HepG2 (cell line): ENCODE measurements around the gene NRL. TPM values are rescaled to one million over a fixed set of nuclear protein-coding genes. Genes with fewer than 3 reads are reported as not detected.
A peak's percentile ranks its signal among the peaks of the same experiment; 100 is the strongest.

Experiments
- FUBP1 ChIP-seq: sonication (generic); formaldehyde crosslinking; IDR thresholded peaks from 2 replicates; pipeline ENCODE4 v1.5.1; 2020; ENCODE audit warnings: missing genetic modification reagents, mild to moderate bottlenecking, borderline replicate concordance
- GATAD2A ChIP-seq: IDR thresholded peaks from 2 replicates; pipeline ENCODE4 v1.6.1; 2016
- MLXIP ChIP-seq: sonication (generic); formaldehyde crosslinking; IDR thresholded peaks from 2 replicates; pipeline ENCODE4 v1.9.0; 2021; ENCODE audit warnings: missing genetic modification reagents, borderline replicate concordance
- NAIF1 ChIP-seq: sonication (generic); formaldehyde crosslinking; IDR thresholded peaks from 2 replicates; pipeline ENCODE4 v1.5.0; 2020; ENCODE audit warnings: mild to moderate bottlenecking, missing genetic modification reagents, borderline replicate concordance
- NKX3-1 ChIP-seq: sonication (generic); formaldehyde crosslinking; IDR thresholded peaks from 2 replicates; pipeline ENCODE4 v1.5.0; 2020; ENCODE audit warnings: missing genetic modification reagents
- PCBP1 ChIP-seq: fragments of 200-400 bp; formaldehyde crosslinking; IDR thresholded peaks from 2 replicates; pipeline ENCODE4 v1.6.1; 2017; ENCODE audit warnings: mild to moderate bottlenecking, low read depth, low read length, borderline replicate concordance
- PRMT3 ChIP-seq: sonication (generic); formaldehyde crosslinking; IDR thresholded peaks from 2 replicates; pipeline ENCODE4 v1.8.1; 2022; ENCODE audit warnings: low read depth, mild to moderate bottlenecking, moderate library complexity, missing genetic modification reagents, borderline replicate concordance
- RBM22 ChIP-seq: fragments of 200-400 bp; formaldehyde crosslinking; optimal IDR thresholded peaks from 2 replicates; pipeline ENCODE3; 2017; ENCODE audit warnings: mild to moderate bottlenecking, low read length, moderate library complexity
- SRSF9 ChIP-seq: fragments of 200-400 bp; formaldehyde crosslinking; IDR thresholded peaks from 2 replicates; pipeline ENCODE4 v1.6.1; 2018; ENCODE audit warnings: borderline replicate concordance, mild to moderate bottlenecking, low read depth, low read length; ENCODE audit not compliant: insufficient read depth, poor library complexity, severe bottlenecking
- ZBTB44 ChIP-seq: sonication (generic); formaldehyde crosslinking; IDR thresholded peaks from 2 replicates; pipeline ENCODE4 v1.4.0; 2020; ENCODE audit warnings: missing genetic modification reagents
- ZBTB49 ChIP-seq: sonication (generic); formaldehyde crosslinking; IDR thresholded peaks from 2 replicates; pipeline ENCODE4 v1.4.0; 2020; ENCODE audit warnings: missing genetic modification reagents, borderline replicate concordance
- ZFX ChIP-seq: sonication (generic); formaldehyde crosslinking; IDR thresholded peaks from 2 replicates; pipeline ENCODE4 v1.4.0; 2020; ENCODE audit warnings: mild to moderate bottlenecking, low read depth, missing genetic modification reagents, moderate library complexity
- ZNF207 ChIP-seq: fragments of 450-650 bp; IDR thresholded peaks from 2 replicates; pipeline ENCODE4 v1.6.1; 2016; ENCODE audit warnings: antibody characterized with exemption, borderline replicate concordance
- ZNF24 ChIP-seq: fragments of 450-650 bp; IDR thresholded peaks from 2 replicates; pipeline ENCODE4 v1.6.1; 2017; ENCODE audit warnings: antibody characterized with exemption, mild to moderate bottlenecking
- ZNF281 ChIP-seq: sonication (generic); formaldehyde crosslinking; IDR thresholded peaks from 2 replicates; pipeline ENCODE4 v1.4.0; 2020; ENCODE audit warnings: missing genetic modification reagents, borderline replicate concordance
- ZNF589 ChIP-seq: sonication (generic); formaldehyde crosslinking; conservative IDR thresholded peaks from 2 replicates; pipeline ENCODE4 v1.8.0; 2022; ENCODE audit warnings: mild to moderate bottlenecking, moderate library complexity, missing genetic modification reagents
- polyA plus RNA-seq, 8 experiments: library from polyadenylated mRNA; depleted of rRNA in 3 of 8; stranded (reverse) in 7 of 8; unstranded in 1 of 8; fragments of >200 nt; fragmentation: Illumina TruSeq in 4 of 8; extraction: Trizol in 4 of 8; gene quantifications; 2 replicates each; pipeline versions ENCODE4 v1.2.1 to v1.2.3, GENCODE V29; 2011 to 2016; ENCODE audit warnings: low read depth in 4 of 8, missing spikeins in 1 of 8, mixed read lengths in 1 of 8; ENCODE audit not compliant: insufficient read depth in 1 of 8
- total RNA-seq, 5 experiments: library from RNA; depleted of rRNA; stranded (reverse); fragments of >200 nt; fragmentation: Illumina TruSeq; extraction: Trizol; gene quantifications; 2 replicates each; pipeline ENCODE4 v1.2.3, GENCODE V29; 2016; ENCODE audit warnings: low read depth in 1 of 5

NRL gene
- total and polyA plus RNA-seq, 2 of the 13 experiments (the other 11 are each of a cell fraction or from before 2014, with no cell fraction given): 2.5 to 4.7 TPM

GRCh38 chr14:24113801-24114531 is 783 bp downstream of the NRL start (continued):
- TF ChIP-seq FUBP1 (CRISPR knock-in tag) (peak; percentile 90; the same call in 1 of the 2 replicates), ZNF281 (CRISPR knock-in tag) (peak; percentile 94; the same call in 1 of the 2 replicates), PRMT3 (CRISPR knock-in tag) (no peak), ZNF207 (no peak), GATAD2A (CRISPR knock-in tag) (peak; percentile 99), ZNF24 (no peak; the same call in 1 of the 2 replicates), ZBTB44 (CRISPR knock-in tag) (peak; percentile 41; the same call in 1 of the 2 replicates), ZNF589 (no peak), SRSF9 (no peak), RBM22 (peak; percentile 83), NAIF1 (CRISPR knock-in tag) (no peak), ZFX (peak; percentile 98), PCBP1 (peak; percentile 99), ZBTB49 (CRISPR knock-in tag) (no peak; the same call in 1 of the 2 replicates), MLXIP (CRISPR knock-in tag) (peak; percentile 39), NKX3-1 (peak; percentile 95)
